Neural cell (in vitro differentiated cells): ENCODE results near the gene DHX58. TPM values are rescaled to one million over a fixed set of nuclear protein-coding genes. Genes with fewer than 3 reads are reported as not detected.

ENCODE experiments used
- H2AFZ ChIP-seq: fragments of 200-600, 300-800 bp; sonication (generic), shearing (Covaris generic); 2 replicates; pipeline ENCODE4 v1.6.0; 2014; ENCODE audit warnings: low read depth, mild to moderate bottlenecking, antibody characterized with exemption, low read length, moderate library complexity
- H3F3A ChIP-seq: fragments of 200-600 bp; shearing (Covaris generic); 2 replicates; pipeline ENCODE4 v1.6.1; 2016; ENCODE audit warnings: mild to moderate bottlenecking, moderate library complexity, mixed read lengths, antibody characterized with exemption, low read length; ENCODE audit not compliant: insufficient read depth, poor library complexity, severe bottlenecking
- H3K27ac ChIP-seq: fragments of 200-600, 300-800 bp; sonication (generic), shearing (Covaris generic); 2 replicates; pipeline ENCODE4 v1.5.1; 2014; ENCODE audit warnings: mild to moderate bottlenecking, low read length, moderate library complexity
- H3K27me3 ChIP-seq: fragments of 300-800, 200-600 bp; sonication (generic), shearing (Covaris generic); 2 replicates; pipeline ENCODE4 v1.6.0; 2014; ENCODE audit warnings: mild to moderate bottlenecking, low read depth, low read length, moderate library complexity; ENCODE audit not compliant: insufficient read depth
- H3K36me3 ChIP-seq: fragments of 300-800, 200-600 bp; sonication (generic), shearing (Covaris generic); 2 replicates; pipeline ENCODE4 v1.5.1; 2014; ENCODE audit warnings: mild to moderate bottlenecking, antibody characterized with exemption, low read length, moderate library complexity; ENCODE audit not compliant: insufficient read depth
- H3K4me2 ChIP-seq: fragments of 300-800, 200-600 bp; sonication (generic), shearing (Covaris generic); 2 replicates; pipeline ENCODE4 v1.6.0; 2014; ENCODE audit warnings: mild to moderate bottlenecking, low read length
- H3K4me3 ChIP-seq: fragments of 300-800, 200-600 bp; sonication (generic), shearing (Covaris generic); 2 replicates; pipeline ENCODE4 v1.5.1; 2014; ENCODE audit warnings: mild to moderate bottlenecking, low read length, moderate library complexity
- H3K79me2 ChIP-seq: fragments of 200-600 bp; shearing (Covaris generic); replicated peaks from 2 replicates; pipeline ENCODE4 v1.6.0; 2014; ENCODE audit warnings: mild to moderate bottlenecking, low read length, moderate library complexity; ENCODE audit not compliant: insufficient read depth
- H3K9ac ChIP-seq: fragments of 300-800, 200-600 bp; sonication (generic), shearing (Covaris generic); 2 replicates; pipeline ENCODE4 v1.6.1; 2016; ENCODE audit warnings: mild to moderate bottlenecking, low read length, mixed read lengths
- H3K9me2 ChIP-seq: fragments of 200-600 bp; shearing (Covaris generic); 2 replicates; pipeline ENCODE4 v1.6.1; 2016; ENCODE audit warnings: mild to moderate bottlenecking, low read length, mixed read lengths; ENCODE audit not compliant: insufficient read depth
- H3K9me3 ChIP-seq: fragments of 200-600, 300-800 bp; sonication (generic), shearing (Covaris generic); 2 replicates; pipeline ENCODE4 v1.6.1; 2016; ENCODE audit warnings: mild to moderate bottlenecking, mixed run types, low read length, moderate library complexity, mixed read lengths
- H4K20me1 ChIP-seq: fragments of 200-600 bp; shearing (Covaris generic); 2 replicates; pipeline ENCODE4 v1.6.1; 2016; ENCODE audit warnings: mild to moderate bottlenecking, mixed run types; ENCODE audit not compliant: insufficient read depth
- CTCF ChIP-seq: fragments of 450-650 bp; IDR thresholded peaks from 2 replicates; pipeline ENCODE4 v1.5.1; 2014; ENCODE audit warnings: antibody characterized with exemption, mild to moderate bottlenecking, moderate library complexity; ENCODE audit not compliant: poor library complexity, severe bottlenecking
- EP300 ChIP-seq: fragments of 450-650 bp; conservative IDR thresholded peaks from 2 replicates; pipeline ENCODE4 v1.6.1; 2014; ENCODE audit warnings: antibody characterized with exemption, mild to moderate bottlenecking, moderate library complexity; ENCODE audit not compliant: poor library complexity, severe bottlenecking
- EZH2 ChIP-seq: fragments of 200-600, 300-800 bp; shearing (Covaris generic), sonication (generic); IDR thresholded peaks from 2 replicates; pipeline ENCODE4 v1.6.1; 2014; ENCODE audit warnings: antibody characterized with exemption, low read length, borderline replicate concordance, mild to moderate bottlenecking; ENCODE audit not compliant: insufficient read depth, poor library complexity, severe bottlenecking
- MXI1 ChIP-seq: fragments of 450-650 bp; conservative IDR thresholded peaks from 2 replicates; pipeline ENCODE4 v1.6.1; 2014; ENCODE audit warnings: antibody characterized with exemption, mild to moderate bottlenecking; ENCODE audit not compliant: poor library complexity, severe bottlenecking
- POLR2AphosphoS5 ChIP-seq: IDR thresholded peaks from 2 replicates; pipeline ENCODE4 v1.6.1; 2012
- RAD21 ChIP-seq: fragments of 450-650 bp; conservative IDR thresholded peaks from 2 replicates; pipeline ENCODE4 v1.6.1; 2014; ENCODE audit warnings: antibody characterized with exemption, mild to moderate bottlenecking, moderate library complexity
- REST ChIP-seq: IDR thresholded peaks from 2 replicates; pipeline ENCODE4 v1.6.1; 2012; ENCODE audit warnings: borderline replicate concordance
- SMC3 ChIP-seq: fragments of 450-650 bp; conservative IDR thresholded peaks from 2 replicates; pipeline ENCODE4 v1.6.1; 2014; ENCODE audit warnings: antibody characterized with exemption, mild to moderate bottlenecking, moderate library complexity; ENCODE audit not compliant: poor library complexity
- TAF1 ChIP-seq: IDR thresholded peaks from 2 replicates; pipeline ENCODE4 v1.6.1; 2012; ENCODE audit warnings: low read depth
- polyA plus RNA-seq: library from polyadenylated mRNA; depleted of rRNA; stranded (reverse); fragments of >200 nt; gene quantifications from 2 replicates; pipeline ENCODE4 v1.2.3, GENCODE V29; 2014

Gene DHX58
- polyA plus RNA-seq, 1 donor from 2014 or later = 0.87 TPM

GRCh38 chr17:42096360-42097111, 16.0 kb downstream of the DHX58 start:
- Histone ChIP-seq H4K20me1 (no peaks in the 10 kb centered on the region), H3K9ac (no peak overlapping the region), H3K9me2 (no peaks in the 10 kb centered on the region), H3K4me3 (no peak overlapping the region), H3K36me3 (no peaks in the 10 kb centered on the region), H3K27ac (no peak overlapping the region), H3K4me2 (no peak overlapping the region), H2AFZ (no peak overlapping the region), H3K27me3 (peaks cover 18% of the 10 kb centered on the region), H3K79me2 (no peaks in the 10 kb centered on the region), H3K9me3 (no peaks in the 10 kb centered on the region), H3F3A (no peaks in the 10 kb centered on the region)
- TF ChIP-seq MXI1 (no peak), REST (no peak), SMC3 (no peak), RAD21 (no peak), EP300 (no peak), POLR2AphosphoS5 (no peak), EZH2 (no peak), CTCF (no peak), TAF1 (no peak)

GRCh38 chr17:42094375-42095069, 18.0 kb downstream of the DHX58 start:
- Histone ChIP-seq H2AFZ (no peak overlapping the region), H3K9me3 (no peaks in the 10 kb centered on the region), H4K20me1 (no peaks in the 10 kb centered on the region), H3K79me2 (no peaks in the 10 kb centered on the region), H3F3A (no peaks in the 10 kb centered on the region), H3K27ac (no peak overlapping the region), H3K9ac (no peak overlapping the region), H3K4me3 (no peak overlapping the region), H3K36me3 (no peaks in the 10 kb centered on the region), H3K27me3 (peaks cover 18% of the 10 kb centered on the region), H3K4me2 (no peak overlapping the region), H3K9me2 (no peaks in the 10 kb centered on the region)
- TF ChIP-seq CTCF (no peak), MXI1 (no peak), REST (no peak), SMC3 (no peak), TAF1 (no peak), EZH2 (no peak), RAD21 (no peak), EP300 (no peak), POLR2AphosphoS5 (no peak)
